Activated CD8-positive, alpha-beta memory T cell treated with anti-CD3 and anti-CD28 coated beads, Interleukin-2, amount 50 U/mL, for 24 hours (primary cell): Measurements from ENCODE around the gene EFS.
"Not testable (repeated sequence)": the region's sequence is repeated elsewhere in the genome, so short reads cannot be mapped to it uniquely, and the experiment has no call there.

ENCODE experiments used
- DNase-seq: peaks from one replicate; pipeline ENCODE4 v3.0.0-alpha.2; 2020; ENCODE audit errors: extremely low read depth

The EFS gene

GRCh38 chr14:23327947-23328744, 36.8 kb downstream of the EFS start:
- peak; percentile 28 for DNase-seq

GRCh38 chr14:23326491-23327332, 38.3 kb downstream of the EFS start:
- no peak for DNase-seq

- not testable (repeated sequence) for DNase-seq
Observed at GRCh38 chr14:23325746-23326145, 39.2 kb downstream of the EFS start.

- DNase-seq = no peak
Observed at GRCh38 chr14:23324993-23325392, 40.0 kb downstream of the EFS start.

- no peak for DNase-seq
Observed at GRCh38 chr14:23324455-23324846, 40.5 kb downstream of the EFS start.

GRCh38 chr14:23323838-23324454, 41.0 kb downstream of the EFS start:
- DNase-seq = no peak

GRCh38 chr14:23322568-23323517, 42.1 kb downstream of the EFS start:
- no peak for DNase-seq

- DNase-seq = no peak
Observed at GRCh38 chr14:23321572-23322547, 43.1 kb downstream of the EFS start.

GRCh38 chr14:23320584-23321571, 44.1 kb downstream of the EFS start, which contains the start of gene PABPN1:
Gene PABPN1 (plus strand): TSS chr14:23321457. CDS start chr14:23321470, 13 bp downstream.
- DNase-seq = peak; percentile 97

GRCh38 chr14:23319746-23320583, 45.0 kb downstream of the EFS start:
- DNase-seq = no peak

GRCh38 chr14:23316300-23316699, 48.7 kb downstream of the EFS start:
- DNase-seq = no peak

- DNase-seq = no peak
Observed at GRCh38 chr14:23310546-23310945, 54.4 kb downstream of the EFS start.

- DNase-seq = no peak
Observed at GRCh38 chr14:23308721-23309445, 56.1 kb downstream of the EFS start.

GRCh38 chr14:23307687-23308644, 57.0 kb downstream of the EFS start:
- DNase-seq = no peak

- DNase-seq = no peak
Observed at GRCh38 chr14:23307146-23307530, 57.8 kb downstream of the EFS start.
